Measurements from ENCODE around the gene FTCDNL1.

FTCDNL1 gene

GRCh38 chr2:199833525-199833924 is 17.5 kb downstream of the FTCDNL1 start:
- Histone ChIP-seq H3K27ac (ENCODE audit: low read depth, low read length) (no peak overlapping the region), H3K18ac (ENCODE audit: low read length) (no peak overlapping the region), H3K4me3 (ENCODE audit: low read depth, low read length) (no peak overlapping the region), H3K4me2 (ENCODE audit: low read length) (no peak overlapping the region), H2BK120ac (ENCODE audit: insufficient read depth, low read length, poor library complexity) (no peak overlapping the region), H3K27me3 (ENCODE audit: insufficient read depth, low read length) (no peaks in the 10 kb centered on the region), H3K4me1 (ENCODE audit: control insufficient read depth in 1 of 2, insufficient read depth in 2 of 2, low read length in 2 of 2) (no peaks in the 10 kb centered on the region), H3K23ac (ENCODE audit: low read length) (no peak overlapping the region), H2AFZ (ENCODE audit: insufficient read depth, low read length, poor library complexity) (no peak overlapping the region), H2BK5ac (ENCODE audit: low read depth, low read length, poor library complexity) (no peak overlapping the region), H3K9me3 (ENCODE audit: insufficient read depth, low read depth, low read length) (no peaks in the 10 kb centered on the region), H3K9ac (ENCODE audit: low read length) (no peak overlapping the region), H4K91ac (ENCODE audit: low read depth, low read length) (no peak overlapping the region), H4K8ac (ENCODE audit: low read depth, low read length) (no peak overlapping the region), H2AK5ac (ENCODE audit: low read length) (no peak overlapping the region), H3K14ac (ENCODE audit: low read length) (no peak overlapping the region), H3K4ac (ENCODE audit: low read depth, low read length) (no peak overlapping the region), H3K36me3 (ENCODE audit: control insufficient read depth in 1 of 2, insufficient read depth in 2 of 2, low read length in 2 of 2) (no peaks in the 10 kb centered on the region), H3K79me1 (ENCODE audit: low read length) (no peaks in the 10 kb centered on the region), H3K79me2 (ENCODE audit: control insufficient read depth, insufficient read depth, low read length, poor library complexity) (no peaks in the 10 kb centered on the region), H4K12ac (ENCODE audit: low read depth, low read length) (no peak overlapping the region), H2BK12ac (ENCODE audit: low read length) (no peak overlapping the region)
- DNase-seq = no peak
- WGBS (ENCODE audit: extremely low coverage, insufficient coverage, insufficient read length) = no CpG with 5 or more reads among the region's 1 CpG

- H2BK120ac ChIP-seq (ENCODE audit: insufficient read depth, low read length, poor library complexity) = no peak overlapping the region
- DNase-seq = no peak
- no CpG with 5 or more reads among the region's 9 CpGs for WGBS (ENCODE audit: extremely low coverage, insufficient coverage, insufficient read length)
- no peak overlapping the region for H3K4me3 ChIP-seq (ENCODE audit: low read depth, low read length)
- no peak overlapping the region for H3K4me2 ChIP-seq (ENCODE audit: low read length)
- H2AFZ ChIP-seq (ENCODE audit: insufficient read depth, low read length, poor library complexity) = no peak overlapping the region
- no peak overlapping the region for H3K23ac ChIP-seq (ENCODE audit: low read length)
- H3K79me2 ChIP-seq (ENCODE audit: control insufficient read depth, insufficient read depth, low read length, poor library complexity) = no peaks in the 10 kb centered on the region
- no peak overlapping the region for H4K12ac ChIP-seq (ENCODE audit: low read depth, low read length)
- no peak overlapping the region for H4K8ac ChIP-seq (ENCODE audit: low read depth, low read length)
- no peak overlapping the region for H3K4ac ChIP-seq (ENCODE audit: low read depth, low read length)
- no peak overlapping the region for H3K27ac ChIP-seq (ENCODE audit: low read depth, low read length)
- H3K9me3 ChIP-seq (ENCODE audit: insufficient read depth, low read depth, low read length) = no peaks in the 10 kb centered on the region
- no peak overlapping the region for H3K14ac ChIP-seq (ENCODE audit: low read length)
- no peaks in the 10 kb centered on the region for H3K36me3 ChIP-seq (ENCODE audit: control insufficient read depth in 1 of 2, insufficient read depth in 2 of 2, low read length in 2 of 2)
- no peaks in the 10 kb centered on the region for H3K4me1 ChIP-seq (ENCODE audit: control insufficient read depth in 1 of 2, insufficient read depth in 2 of 2, low read length in 2 of 2)
- H3K18ac ChIP-seq (ENCODE audit: low read length) = no peak overlapping the region
- no peaks in the 10 kb centered on the region for H3K79me1 ChIP-seq (ENCODE audit: low read length)
- no peak overlapping the region for H3K9ac ChIP-seq (ENCODE audit: low read length)
- H2AK5ac ChIP-seq (ENCODE audit: low read length) = no peak overlapping the region
- no peak overlapping the region for H2BK12ac ChIP-seq (ENCODE audit: low read length)
- no peak overlapping the region for H2BK5ac ChIP-seq (ENCODE audit: low read depth, low read length, poor library complexity)
- H4K91ac ChIP-seq (ENCODE audit: low read depth, low read length) = no peak overlapping the region
- no peaks in the 10 kb centered on the region for H3K27me3 ChIP-seq (ENCODE audit: insufficient read depth, low read length)
Observed at GRCh38 chr2:199830531-199830930, 20.5 kb downstream of the FTCDNL1 start.

DNA sequence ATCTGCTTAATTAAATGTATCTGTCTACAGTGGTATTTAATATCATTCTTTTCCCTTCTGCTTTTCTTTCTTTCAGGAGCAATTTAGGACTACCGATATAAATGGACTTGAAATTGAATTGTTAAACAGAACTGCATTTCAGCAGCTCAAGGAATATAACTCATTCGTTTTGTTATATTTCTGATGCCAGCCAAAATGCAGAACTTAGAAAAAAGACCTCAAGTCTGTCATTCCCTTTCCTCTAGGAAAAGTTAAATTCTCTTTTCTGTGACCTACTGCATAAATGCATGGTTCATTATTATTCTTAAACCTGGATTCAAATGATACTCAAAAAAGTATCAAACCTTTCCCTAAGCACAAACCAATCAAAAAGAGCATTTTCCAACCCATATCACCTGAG is 21.4 kb downstream of the FTCDNL1 start:
- H2BK120ac ChIP-seq (ENCODE audit: insufficient read depth, low read length, poor library complexity) = no peak overlapping the region
- H3K4me2 ChIP-seq (ENCODE audit: low read length) = no peak overlapping the region
- DNase-seq = no peak
- no CpG with 5 or more reads among the region's 2 CpGs for WGBS (ENCODE audit: extremely low coverage, insufficient coverage, insufficient read length)
- no peak overlapping the region for H4K91ac ChIP-seq (ENCODE audit: low read depth, low read length)
- H2AK5ac ChIP-seq (ENCODE audit: low read length) = no peak overlapping the region
- H3K9ac ChIP-seq (ENCODE audit: low read length) = no peak overlapping the region
- H4K12ac ChIP-seq (ENCODE audit: low read depth, low read length) = no peak overlapping the region
- H2BK5ac ChIP-seq (ENCODE audit: low read depth, low read length, poor library complexity) = no peak overlapping the region
- H4K8ac ChIP-seq (ENCODE audit: low read depth, low read length) = no peak overlapping the region
- no peak overlapping the region for H3K4ac ChIP-seq (ENCODE audit: low read depth, low read length)
- H3K14ac ChIP-seq (ENCODE audit: low read length) = no peak overlapping the region
- no peaks in the 10 kb centered on the region for H3K36me3 ChIP-seq (ENCODE audit: control insufficient read depth in 1 of 2, insufficient read depth in 2 of 2, low read length in 2 of 2)
- H3K23ac ChIP-seq (ENCODE audit: low read length) = no peak overlapping the region
- no peak overlapping the region for H3K18ac ChIP-seq (ENCODE audit: low read length)
- H3K9me3 ChIP-seq (ENCODE audit: insufficient read depth, low read depth, low read length) = no peaks in the 10 kb centered on the region
- no peak overlapping the region for H3K4me3 ChIP-seq (ENCODE audit: low read depth, low read length)
- H3K79me2 ChIP-seq (ENCODE audit: control insufficient read depth, insufficient read depth, low read length, poor library complexity) = no peaks in the 10 kb centered on the region
- H3K27ac ChIP-seq (ENCODE audit: low read depth, low read length) = no peak overlapping the region
- no peaks in the 10 kb centered on the region for H3K27me3 ChIP-seq (ENCODE audit: insufficient read depth, low read length)
- H3K4me1 ChIP-seq (ENCODE audit: control insufficient read depth in 1 of 2, insufficient read depth in 2 of 2, low read length in 2 of 2) = no peaks in the 10 kb centered on the region
- no peak overlapping the region for H2AFZ ChIP-seq (ENCODE audit: insufficient read depth, low read length, poor library complexity)
- no peak overlapping the region for H2BK12ac ChIP-seq (ENCODE audit: low read length)
- H3K79me1 ChIP-seq (ENCODE audit: low read length) = no peaks in the 10 kb centered on the region

DNA sequence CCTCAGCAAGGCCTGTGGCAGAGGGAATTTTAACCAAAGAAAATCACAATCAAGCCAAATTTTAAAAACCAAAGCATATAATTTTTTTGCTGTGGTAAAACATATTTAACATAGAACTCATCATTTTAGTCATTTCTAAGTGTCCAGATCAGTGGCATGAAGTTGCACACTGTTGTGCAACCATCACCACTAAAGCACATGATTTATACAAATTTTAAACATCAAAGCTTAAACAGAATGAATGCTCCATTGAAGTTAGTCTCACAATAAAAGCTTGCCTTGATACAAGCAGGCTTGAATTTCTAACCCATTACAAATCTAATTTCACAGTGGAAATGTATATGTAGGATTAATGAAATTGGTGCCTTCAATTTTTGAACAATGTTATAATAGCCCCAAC is 31.2 kb downstream of the FTCDNL1 start:
- no peak overlapping the region for H2AK5ac ChIP-seq (ENCODE audit: low read length)
- H3K4me2 ChIP-seq (ENCODE audit: low read length) = no peak overlapping the region
- H3K9ac ChIP-seq (ENCODE audit: low read length) = no peak overlapping the region
- no peak overlapping the region for H4K12ac ChIP-seq (ENCODE audit: low read depth, low read length)
- H2AFZ ChIP-seq (ENCODE audit: insufficient read depth, low read length, poor library complexity) = no peak overlapping the region
- no peak overlapping the region for H2BK5ac ChIP-seq (ENCODE audit: low read depth, low read length, poor library complexity)
- H3K9me3 ChIP-seq (ENCODE audit: insufficient read depth, low read depth, low read length) = no peaks in the 10 kb centered on the region
- H4K91ac ChIP-seq (ENCODE audit: low read depth, low read length) = no peak overlapping the region
- no peak overlapping the region for H4K8ac ChIP-seq (ENCODE audit: low read depth, low read length)
- H3K14ac ChIP-seq (ENCODE audit: low read length) = no peak overlapping the region
- H3K4me1 ChIP-seq (ENCODE audit: control insufficient read depth in 1 of 2, insufficient read depth in 2 of 2, low read length in 2 of 2) = no peaks in the 10 kb centered on the region
- no peak overlapping the region for H2BK12ac ChIP-seq (ENCODE audit: low read length)
- no peaks in the 10 kb centered on the region for H3K79me1 ChIP-seq (ENCODE audit: low read length)
- no peak overlapping the region for H3K23ac ChIP-seq (ENCODE audit: low read length)
- H3K4me3 ChIP-seq (ENCODE audit: low read depth, low read length) = no peak overlapping the region
- no peaks in the 10 kb centered on the region for H3K79me2 ChIP-seq (ENCODE audit: control insufficient read depth, insufficient read depth, low read length, poor library complexity)
- no peaks in the 10 kb centered on the region for H3K27me3 ChIP-seq (ENCODE audit: insufficient read depth, low read length)
- no peak for DNase-seq
- H2BK120ac ChIP-seq (ENCODE audit: insufficient read depth, low read length, poor library complexity) = no peak overlapping the region
- H3K27ac ChIP-seq (ENCODE audit: low read depth, low read length) = no peak overlapping the region
- no peak overlapping the region for H3K4ac ChIP-seq (ENCODE audit: low read depth, low read length)
- H3K36me3 ChIP-seq (ENCODE audit: control insufficient read depth in 1 of 2, insufficient read depth in 2 of 2, low read length in 2 of 2) = no peaks in the 10 kb centered on the region
- no peak overlapping the region for H3K18ac ChIP-seq (ENCODE audit: low read length)

DNA sequence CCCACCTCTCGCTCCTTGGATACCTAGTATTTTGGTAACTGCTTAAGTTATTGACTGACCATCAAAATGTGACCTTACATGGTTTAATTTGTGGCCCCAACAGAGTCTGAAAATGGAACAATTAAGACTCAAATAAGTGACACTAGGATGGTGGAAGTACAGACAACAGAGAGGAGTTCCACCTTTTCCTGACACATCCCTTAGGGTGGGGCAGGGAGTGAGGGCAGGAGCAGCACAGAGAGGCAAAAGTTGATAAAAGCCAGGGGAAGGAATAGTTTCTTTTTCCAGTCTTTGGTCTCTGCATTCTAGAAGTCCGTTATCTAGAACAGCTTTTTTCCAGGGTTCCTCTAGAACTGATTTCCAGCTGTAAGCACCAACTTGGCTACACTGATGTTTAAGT is 32.2 kb downstream of the FTCDNL1 start:
- no CpG with 5 or more reads among the region's 2 CpGs for WGBS (ENCODE audit: extremely low coverage, insufficient coverage, insufficient read length)
- no peak overlapping the region for H3K4me3 ChIP-seq (ENCODE audit: low read depth, low read length)
- H4K8ac ChIP-seq (ENCODE audit: low read depth, low read length) = no peak overlapping the region
- no peak overlapping the region for H4K12ac ChIP-seq (ENCODE audit: low read depth, low read length)
- H3K23ac ChIP-seq (ENCODE audit: low read length) = no peak overlapping the region
- DNase-seq = no peak
- no peak overlapping the region for H3K27ac ChIP-seq (ENCODE audit: low read depth, low read length)
- no peak overlapping the region for H2BK5ac ChIP-seq (ENCODE audit: low read depth, low read length, poor library complexity)
- no peak overlapping the region for H2BK120ac ChIP-seq (ENCODE audit: insufficient read depth, low read length, poor library complexity)
- H4K91ac ChIP-seq (ENCODE audit: low read depth, low read length) = no peak overlapping the region
- H3K36me3 ChIP-seq (ENCODE audit: control insufficient read depth in 1 of 2, insufficient read depth in 2 of 2, low read length in 2 of 2) = no peaks in the 10 kb centered on the region
- no peaks in the 10 kb centered on the region for H3K27me3 ChIP-seq (ENCODE audit: insufficient read depth, low read length)
- H3K9ac ChIP-seq (ENCODE audit: low read length) = no peak overlapping the region
- H3K79me1 ChIP-seq (ENCODE audit: low read length) = no peaks in the 10 kb centered on the region
- H3K79me2 ChIP-seq (ENCODE audit: control insufficient read depth, insufficient read depth, low read length, poor library complexity) = no peaks in the 10 kb centered on the region
- H2BK12ac ChIP-seq (ENCODE audit: low read length) = no peak overlapping the region
- H3K4ac ChIP-seq (ENCODE audit: low read depth, low read length) = no peak overlapping the region
- H3K4me2 ChIP-seq (ENCODE audit: low read length) = no peak overlapping the region
- no peak overlapping the region for H3K18ac ChIP-seq (ENCODE audit: low read length)
- H2AK5ac ChIP-seq (ENCODE audit: low read length) = no peak overlapping the region
- H3K9me3 ChIP-seq (ENCODE audit: insufficient read depth, low read depth, low read length) = no peaks in the 10 kb centered on the region
- no peak overlapping the region for H2AFZ ChIP-seq (ENCODE audit: insufficient read depth, low read length, poor library complexity)
- no peak overlapping the region for H3K14ac ChIP-seq (ENCODE audit: low read length)
- no peaks in the 10 kb centered on the region for H3K4me1 ChIP-seq (ENCODE audit: control insufficient read depth in 1 of 2, insufficient read depth in 2 of 2, low read length in 2 of 2)

Data from trophoblast cell (in vitro differentiated cells and primary cell).